HG03469 (cell line): ENCODE results near the gene ZNF467.

Experiments used
- ATAC-seq: cut with Tn5 transposase; IDR thresholded peaks from one replicate; pipeline ENCODE4 v1.9.1; 2021; ENCODE audit warnings: mild to moderate bottlenecking, moderate library complexity, moderate number of reproducible peaks; ENCODE audit not compliant: unreplicated experiment

The ZNF467 gene

GRCh38 chr7:149808311-149808710 lies 34.9 kb upstream of the ZNF467 start:
- no peak for ATAC-seq

- ATAC-seq = no peak
Observed at GRCh38 chr7:149806726-149807125, 33.3 kb upstream of the ZNF467 start.

DNA sequence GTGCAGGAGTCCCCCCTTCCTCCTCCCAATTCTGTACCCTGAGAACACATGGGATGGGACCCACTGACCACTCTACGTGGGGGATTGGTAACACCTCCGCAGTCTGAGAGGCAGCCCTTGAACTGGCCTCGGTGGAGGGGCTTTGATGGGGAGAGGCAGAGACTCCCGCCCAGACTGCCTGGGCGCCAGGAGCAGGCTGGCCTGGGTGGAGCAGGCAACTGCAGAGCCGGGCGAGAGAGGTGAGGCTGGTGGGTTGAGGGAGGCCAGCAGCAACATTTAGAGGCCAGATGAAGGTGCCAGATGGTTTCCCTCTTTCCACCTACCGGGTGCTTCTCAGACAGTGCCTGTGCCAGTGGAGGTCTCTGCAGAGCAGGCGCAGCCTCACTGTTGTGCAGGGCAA lies 30.7 kb upstream of the ZNF467 start:
- ATAC-seq = no peak

DNA sequence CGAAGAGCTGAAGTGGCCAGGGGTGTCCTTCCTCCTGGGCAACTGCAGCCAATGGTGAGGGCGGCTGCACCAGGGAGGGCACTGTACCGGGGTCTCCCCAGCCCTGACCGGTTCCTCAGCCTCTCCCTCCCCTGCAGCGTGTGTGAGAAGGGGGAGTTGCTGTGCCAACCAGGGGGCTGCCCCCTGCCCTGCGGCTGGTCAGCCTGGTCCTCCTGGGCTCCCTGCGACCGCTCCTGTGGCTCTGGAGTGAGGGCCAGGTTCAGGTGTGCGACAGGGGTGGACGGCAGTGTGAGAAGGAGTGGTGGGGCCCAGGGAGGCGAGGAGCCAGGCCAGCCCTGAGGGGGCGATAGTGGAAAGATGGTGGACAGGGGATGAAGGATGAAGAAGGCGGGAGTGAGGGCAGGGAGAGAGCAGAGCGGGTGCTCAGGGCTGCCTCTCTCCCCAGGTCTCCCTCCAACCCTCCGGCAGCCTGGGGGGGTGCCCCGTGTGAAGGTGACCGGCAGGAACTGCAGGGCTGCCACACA lies 30.2 kb upstream of the ZNF467 start:
- no peak for ATAC-seq

DNA sequence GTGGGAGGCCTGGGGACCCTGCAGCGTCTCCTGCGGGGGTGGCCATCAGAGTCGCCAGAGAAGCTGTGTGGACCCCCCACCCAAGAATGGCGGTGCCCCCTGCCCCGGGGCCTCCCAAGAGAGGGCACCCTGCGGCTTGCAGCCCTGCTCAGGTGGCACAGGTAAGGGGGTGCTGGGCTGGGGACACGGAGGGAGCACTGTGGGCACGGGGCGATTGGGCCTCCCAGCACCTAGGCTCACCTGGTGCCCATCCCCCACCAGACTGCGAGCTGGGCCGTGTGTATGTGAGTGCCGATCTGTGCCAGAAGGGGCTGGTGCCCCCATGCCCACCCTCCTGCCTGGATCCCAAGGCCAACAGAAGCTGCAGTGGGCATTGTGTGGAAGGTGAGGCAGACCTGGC lies 29.6 kb upstream of the ZNF467 start:
- ATAC-seq = no peak

DNA sequence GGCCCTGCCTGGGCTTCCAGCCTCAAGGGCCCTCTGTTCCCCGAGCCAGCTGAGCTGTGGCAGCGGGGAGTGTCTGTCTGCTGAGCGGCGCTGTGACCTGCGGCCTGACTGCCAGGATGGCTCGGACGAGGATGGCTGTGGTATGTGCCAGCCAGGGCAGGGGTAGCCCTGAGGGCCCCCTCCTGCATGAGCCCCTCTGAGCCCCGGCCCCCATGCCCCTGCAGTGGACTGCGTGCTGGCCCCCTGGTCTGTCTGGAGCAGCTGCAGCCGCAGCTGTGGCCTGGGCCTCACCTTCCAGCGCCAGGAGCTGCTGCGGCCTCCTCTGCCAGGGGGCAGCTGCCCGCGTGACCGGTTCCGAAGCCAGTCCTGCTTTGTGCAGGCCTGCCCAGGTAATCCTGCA lies 28.4 kb upstream of the ZNF467 start:
- no peak for ATAC-seq

- ATAC-seq = no peak
Observed at GRCh38 chr7:149801002-149801566, 27.7 kb upstream of the ZNF467 start.

DNA sequence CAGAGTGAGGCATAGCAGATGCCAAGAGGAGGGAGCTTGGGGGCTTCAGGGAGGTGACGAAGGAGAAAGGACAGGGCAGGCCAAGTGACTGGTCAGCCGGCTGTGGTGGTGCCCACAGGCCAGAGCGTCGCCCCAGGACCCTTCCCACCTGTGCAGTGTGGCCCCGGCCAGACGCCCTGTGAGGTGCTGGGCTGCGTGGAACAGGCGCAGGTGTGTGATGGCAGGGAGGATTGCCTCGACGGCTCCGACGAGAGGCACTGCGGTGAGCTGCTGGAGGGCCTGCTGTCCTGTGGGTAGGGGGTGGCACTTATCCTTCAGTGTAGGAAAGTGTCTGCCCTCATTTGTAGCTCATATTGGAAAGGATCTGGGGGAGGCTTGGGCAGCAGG lies 26.8 kb upstream of the ZNF467 start:
- ATAC-seq = no peak

DNA sequence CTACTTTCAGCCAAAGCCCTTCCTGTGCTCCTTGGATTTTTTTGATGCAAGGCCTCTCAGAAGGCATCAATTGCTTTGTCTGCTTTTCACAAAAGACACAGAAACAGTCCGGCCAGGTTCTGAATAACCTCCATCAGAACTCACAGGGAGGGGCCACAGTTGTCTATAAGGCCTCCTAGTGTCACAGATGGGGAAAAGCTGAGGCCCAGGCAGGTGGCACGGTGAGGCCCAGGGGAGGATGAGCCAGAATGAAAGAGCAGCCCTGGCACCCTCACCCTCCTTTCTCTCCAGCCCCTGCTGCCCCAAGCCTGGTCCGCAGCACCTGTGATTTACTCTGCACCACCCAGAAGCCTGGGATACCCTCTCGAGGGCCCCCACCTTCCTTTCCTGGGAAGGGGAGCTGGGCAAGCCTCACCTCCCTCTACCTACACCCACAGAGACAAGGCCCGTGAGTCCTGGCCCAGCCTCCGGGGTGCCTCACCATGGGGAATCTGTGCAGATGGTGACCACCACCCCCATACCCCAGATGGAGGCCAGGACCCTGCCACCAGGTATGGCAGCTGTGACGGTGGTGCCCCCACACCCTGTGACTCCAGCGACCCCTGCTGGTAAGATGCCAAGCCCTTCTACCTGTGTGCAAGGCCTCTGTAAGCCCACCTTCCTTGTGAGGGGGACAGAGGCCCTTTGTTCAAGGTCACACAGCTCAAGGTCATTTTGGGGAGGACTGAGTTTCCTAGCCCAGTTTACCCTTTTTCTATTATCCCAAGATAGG lies 26.2 kb upstream of the ZNF467 start:
- no peak for ATAC-seq

- ATAC-seq = no peak
Observed at GRCh38 chr7:149797771-149798170, 24.4 kb upstream of the ZNF467 start.

DNA sequence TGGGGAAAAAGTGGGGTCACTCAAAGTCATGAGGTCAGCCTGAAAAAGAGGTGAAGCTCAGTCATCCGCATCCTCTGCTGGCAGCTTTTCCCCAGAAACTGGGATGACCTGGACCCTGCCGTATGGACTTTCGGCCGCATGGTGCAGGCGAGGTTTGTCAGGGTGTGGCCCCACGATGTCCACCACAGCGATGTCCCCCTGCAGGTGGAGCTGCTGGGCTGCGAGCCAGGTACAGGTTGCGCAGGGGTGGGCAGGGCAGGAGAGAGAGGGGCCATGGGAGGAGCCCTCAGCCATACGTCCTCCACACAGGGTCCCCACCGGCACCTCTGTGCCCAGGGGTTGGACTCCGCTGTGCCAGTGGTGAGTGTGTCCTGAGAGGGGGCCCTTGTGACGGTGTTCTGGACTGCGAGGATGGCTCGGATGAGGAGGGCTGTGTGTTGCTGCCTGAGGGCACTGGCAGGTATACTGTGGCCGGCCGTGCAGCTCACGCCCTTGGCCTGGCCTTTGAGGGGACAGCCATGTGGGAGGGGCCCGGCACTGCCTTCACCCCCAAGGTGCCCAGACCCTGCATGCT lies 23.0 kb upstream of the ZNF467 start:
- no peak for ATAC-seq

DNA sequence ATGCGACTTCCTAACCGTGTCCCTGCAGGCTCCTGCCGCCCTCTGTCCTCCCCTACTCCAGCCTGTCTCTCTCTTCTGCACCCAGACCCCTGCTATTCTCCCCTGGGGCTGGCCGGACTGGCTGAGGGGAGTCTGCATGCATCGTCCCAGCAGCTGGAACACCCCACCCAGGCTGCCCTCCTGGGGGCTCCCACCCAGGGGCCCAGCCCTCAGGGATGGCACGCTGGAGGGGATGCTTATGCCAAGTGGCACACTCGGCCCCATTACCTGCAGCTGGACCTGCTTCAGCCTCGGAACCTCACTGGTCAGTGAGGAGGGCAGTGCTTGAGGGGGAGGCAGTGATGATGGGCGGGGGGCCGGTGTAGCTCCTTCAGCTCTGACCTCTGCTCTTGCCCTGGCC lies 21.7 kb upstream of the ZNF467 start:
- ATAC-seq = no peak

- ATAC-seq = no peak
Observed at GRCh38 chr7:149794661-149795060, 21.3 kb upstream of the ZNF467 start.

DNA sequence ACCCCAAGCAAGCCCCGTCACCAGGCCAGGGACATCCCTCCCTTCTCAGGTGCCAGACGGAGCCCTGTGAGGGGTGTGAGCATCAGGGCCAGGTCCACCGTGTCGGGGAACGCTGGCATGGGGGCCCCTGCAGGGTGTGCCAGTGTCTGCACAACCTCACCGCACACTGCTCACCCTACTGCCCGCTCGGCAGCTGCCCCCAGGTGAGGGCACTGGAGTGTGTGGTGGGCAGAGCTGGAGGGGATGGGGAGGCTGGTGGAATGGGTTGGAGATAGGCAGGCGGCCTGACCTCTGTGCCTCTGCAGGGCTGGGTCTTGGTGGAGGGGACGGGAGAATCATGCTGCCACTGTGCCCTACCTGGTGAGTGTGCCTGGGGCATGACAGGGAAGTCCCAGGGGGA lies 19.9 kb upstream of the ZNF467 start:
- no peak for ATAC-seq

GRCh38 chr7:149792220-149792595 lies 18.8 kb upstream of the ZNF467 start:
- no peak for ATAC-seq

GRCh38 chr7:149791411-149792219 lies 18.2 kb upstream of the ZNF467 start:
- ATAC-seq = no peak

- no peak for ATAC-seq
Observed at GRCh38 chr7:149790754-149791360, 17.5 kb upstream of the ZNF467 start.

DNA sequence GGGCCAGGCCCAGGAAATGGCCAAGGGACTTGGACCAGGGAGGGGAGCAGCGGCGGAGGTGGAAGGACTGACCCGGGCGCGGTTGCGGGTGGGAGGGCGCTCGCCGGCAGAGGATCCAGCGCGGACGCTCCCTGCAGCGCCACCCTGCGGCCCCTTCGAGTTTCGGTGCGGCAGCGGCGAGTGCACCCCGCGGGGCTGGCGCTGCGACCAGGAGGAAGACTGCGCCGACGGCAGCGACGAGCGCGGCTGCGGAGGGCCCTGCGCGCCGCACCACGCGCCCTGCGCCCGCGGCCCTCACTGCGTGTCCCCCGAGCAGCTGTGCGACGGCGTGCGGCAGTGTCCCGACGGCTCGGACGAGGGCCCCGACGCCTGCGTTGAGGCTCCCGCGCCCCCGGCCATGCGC lies 16.8 kb upstream of the ZNF467 start:
- ATAC-seq = no peak

- no peak for ATAC-seq
Observed at GRCh38 chr7:149789101-149789500, 15.7 kb upstream of the ZNF467 start.

GRCh38 chr7:149788300-149788851 lies 15.0 kb upstream of the ZNF467 start:
- ATAC-seq = no peak
